Esophagus muscularis mucosa (tissue), 3 donors: ENCODE measurements around the gene APOB.

ENCODE experiments used
- POLR2A ChIP-seq: fragments of 450-650 bp; IDR thresholded peaks from one replicate; pipeline ENCODE4 v1.6.1; 2017; ENCODE audit warnings: antibody characterized with exemption, moderate library complexity, mild to moderate bottlenecking, low read depth
- TF ChIP-seq, protein P1 (sequence below), 3 experiments: fragments of 200-600 bp in 2 of 3; fragments of 450-650 bp in 1 of 3; sonication (generic) in 2 of 3; IDR thresholded peaks; one replicate each; pipeline ENCODE4 v1.5.1; 2017 to 2019; ENCODE audit warnings: antibody characterized with exemption in 3 of 3, mild to moderate bottlenecking in 2 of 3, moderate library complexity in 1 of 3

GRCh38 chr2:21041462-21041861 lies 2.4 kb downstream of the APOB start:
- TF ChIP-seq POLR2A = no peak
- TF ChIP-seq, protein P1, sequence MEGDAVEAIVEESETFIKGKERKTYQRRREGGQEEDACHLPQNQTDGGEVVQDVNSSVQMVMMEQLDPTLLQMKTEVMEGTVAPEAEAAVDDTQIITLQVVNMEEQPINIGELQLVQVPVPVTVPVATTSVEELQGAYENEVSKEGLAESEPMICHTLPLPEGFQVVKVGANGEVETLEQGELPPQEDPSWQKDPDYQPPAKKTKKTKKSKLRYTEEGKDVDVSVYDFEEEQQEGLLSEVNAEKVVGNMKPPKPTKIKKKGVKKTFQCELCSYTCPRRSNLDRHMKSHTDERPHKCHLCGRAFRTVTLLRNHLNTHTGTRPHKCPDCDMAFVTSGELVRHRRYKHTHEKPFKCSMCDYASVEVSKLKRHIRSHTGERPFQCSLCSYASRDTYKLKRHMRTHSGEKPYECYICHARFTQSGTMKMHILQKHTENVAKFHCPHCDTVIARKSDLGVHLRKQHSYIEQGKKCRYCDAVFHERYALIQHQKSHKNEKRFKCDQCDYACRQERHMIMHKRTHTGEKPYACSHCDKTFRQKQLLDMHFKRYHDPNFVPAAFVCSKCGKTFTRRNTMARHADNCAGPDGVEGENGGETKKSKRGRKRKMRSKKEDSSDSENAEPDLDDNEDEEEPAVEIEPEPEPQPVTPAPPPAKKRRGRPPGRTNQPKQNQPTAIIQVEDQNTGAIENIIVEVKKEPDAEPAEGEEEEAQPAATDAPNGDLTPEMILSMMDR (IDR thresholded peaks at IDR 0.05) = no peak
